H9 (cell line): ENCODE data around the gene RNF213. TPM values are rescaled to one million over a fixed set of nuclear protein-coding genes. Genes with fewer than 3 reads are reported as not detected.

Experiments
- DNase-seq: peaks from one replicate; pipeline ENCODE4 v3.0.0-alpha.2; 2017
- H2AFZ ChIP-seq: one replicate; pipeline ENCODE4 v1.6.1; 2013; ENCODE audit warnings: mild to moderate bottlenecking, low read length, control low read depth, moderate library complexity
- H2AK5ac ChIP-seq: 2 replicates; pipeline ENCODE4 v1.6.1; 2013; ENCODE audit warnings: low read length, control low read depth, mixed read lengths; ENCODE audit not compliant: insufficient read length
- H2BK120ac ChIP-seq: one replicate; pipeline ENCODE4 v1.6.1; 2013; ENCODE audit warnings: low read depth, mild to moderate bottlenecking, low read length, control low read depth, inconsistent platforms; ENCODE audit not compliant: poor library complexity, severe bottlenecking
- H2BK12ac ChIP-seq: 2 replicates; pipeline ENCODE4 v1.6.1; 2013; ENCODE audit warnings: low read length, control low read depth, mixed read lengths, low read depth; ENCODE audit not compliant: insufficient read length
- H2BK15ac ChIP-seq: 2 replicates; pipeline ENCODE4 v1.6.1; 2013; ENCODE audit warnings: low read depth, low read length, control low read depth
- H2BK20ac ChIP-seq: one replicate; pipeline ENCODE4 v1.6.1; 2013; ENCODE audit warnings: low read depth, mild to moderate bottlenecking, low read length, control low read depth, inconsistent platforms; ENCODE audit not compliant: poor library complexity, severe bottlenecking
- H2BK5ac ChIP-seq: 2 replicates; pipeline ENCODE4 v1.6.1; 2013; ENCODE audit warnings: low read length, control low read depth, mixed read lengths; ENCODE audit not compliant: insufficient read length
- H3K14ac ChIP-seq: 2 replicates; pipeline ENCODE4 v1.6.1; 2013; ENCODE audit warnings: low read length, control low read depth; ENCODE audit not compliant: insufficient read depth
- H3K18ac ChIP-seq: 2 replicates; pipeline ENCODE4 v1.6.1; 2013; ENCODE audit warnings: low read depth, mild to moderate bottlenecking, mixed read lengths, low read length, control low read depth; ENCODE audit not compliant: insufficient read length
- H3K23ac ChIP-seq: 2 replicates; pipeline ENCODE4 v1.6.1; 2013; ENCODE audit warnings: low read length, control low read depth, mixed read lengths, low read depth; ENCODE audit not compliant: insufficient read length
- H3K23me2 ChIP-seq: 2 replicates; pipeline ENCODE4 v1.6.1; 2013; ENCODE audit warnings: low read depth, mild to moderate bottlenecking, mixed read lengths, low read length, control low read depth; ENCODE audit not compliant: insufficient read length, poor library complexity, severe bottlenecking
- H3K27ac ChIP-seq: 2 replicates; pipeline ENCODE4 v1.5.1; 2013; ENCODE audit warnings: low read length, control low read depth, mixed read lengths, low read depth; ENCODE audit not compliant: insufficient read length
- H3K27me3 ChIP-seq: 2 replicates; pipeline ENCODE4 v1.6.1; 2013; ENCODE audit warnings: low read length, control low read depth, inconsistent platforms; ENCODE audit not compliant: insufficient read depth
- H3K4ac ChIP-seq: 2 replicates; pipeline ENCODE4 v1.6.1; 2013; ENCODE audit warnings: low read depth, mild to moderate bottlenecking, control low read depth, inconsistent platforms, low read length, moderate library complexity
- H3K4me1 ChIP-seq: 2 replicates; pipeline ENCODE4 v1.6.1; 2013; ENCODE audit warnings: low read length, control low read depth, inconsistent platforms; ENCODE audit not compliant: insufficient read depth
- H3K4me2 ChIP-seq: 2 replicates; pipeline ENCODE4 v1.6.1; 2013; ENCODE audit warnings: low read length, control low read depth, mixed read lengths; ENCODE audit not compliant: insufficient read length, insufficient read depth
- H3K56ac ChIP-seq: 2 replicates; pipeline ENCODE4 v1.6.1; 2013; ENCODE audit warnings: low read depth, mild to moderate bottlenecking, mixed read lengths, low read length, control low read depth; ENCODE audit not compliant: insufficient read length
- H3K79me1 ChIP-seq: 2 replicates; pipeline ENCODE4 v1.6.1; 2013; ENCODE audit warnings: low read depth, mild to moderate bottlenecking, moderate library complexity, low read length, control low read depth, inconsistent platforms; ENCODE audit not compliant: insufficient read depth, poor library complexity, severe bottlenecking
- H3K79me2 ChIP-seq: 2 replicates; pipeline ENCODE4 v1.6.1; 2013; ENCODE audit warnings: low read length, control low read depth, inconsistent platforms; ENCODE audit not compliant: insufficient read depth
- H3K9ac ChIP-seq: 2 replicates; pipeline ENCODE4 v1.6.1; 2013; ENCODE audit warnings: low read length, control low read depth, mixed read lengths; ENCODE audit not compliant: insufficient read length; ENCODE audit errors: extremely low read depth
- H3K9me3 ChIP-seq: one replicate; pipeline ENCODE4 v1.6.1; 2013; ENCODE audit warnings: low read depth, low read length, inconsistent platforms; ENCODE audit not compliant: control insufficient read depth
- H3T11ph ChIP-seq: one replicate; pipeline ENCODE4 v1.6.1; 2013; ENCODE audit warnings: mild to moderate bottlenecking, low read length, control low read depth, inconsistent platforms
- H4K20me1 ChIP-seq: one replicate; pipeline ENCODE4 v1.6.1; 2013; ENCODE audit not compliant: control insufficient read depth, insufficient read length, insufficient read depth
- H4K5ac ChIP-seq: 2 replicates; pipeline ENCODE4 v1.6.1; 2013; ENCODE audit warnings: low read depth, mild to moderate bottlenecking, mixed read lengths, low read length, control low read depth; ENCODE audit not compliant: insufficient read length
- H4K8ac ChIP-seq: replicated peaks from 2 replicates; pipeline ENCODE4 v1.6.1; 2013; ENCODE audit warnings: low read length, control low read depth, mixed read lengths, low read depth; ENCODE audit not compliant: insufficient read length
- H4K91ac ChIP-seq: 2 replicates; pipeline ENCODE4 v1.6.1; 2013; ENCODE audit warnings: low read depth, mild to moderate bottlenecking, moderate library complexity, mixed read lengths, low read length, control low read depth; ENCODE audit not compliant: insufficient read length
- H3K27ac Mint-ChIP-seq, 3 experiments: 2 replicates in 2 of 3; 3 replicates in 1 of 3; pipeline ENCODE4 v1.8.0; 2020 to 2021; ENCODE audit warnings: mixed read lengths in 3 of 3, mild to moderate bottlenecking in 1 of 3, moderate library complexity in 1 of 3
- H3K27me3 Mint-ChIP-seq: 2 replicates; pipeline ENCODE4 v1.8.0; 2021; ENCODE audit warnings: low read depth, mild to moderate bottlenecking, moderate library complexity, mixed read lengths
- H3K36me3 Mint-ChIP-seq, 3 experiments: 2 replicates in 2 of 3; 3 replicates in 1 of 3; pipeline ENCODE4 v1.8.0; 2020 to 2021; ENCODE audit warnings: low read depth in 3 of 3, mixed read lengths in 3 of 3; ENCODE audit not compliant: insufficient read depth in 1 of 3
- H3K4me1 Mint-ChIP-seq, 2 experiments: 2 replicates each; pipeline ENCODE4 v1.8.0; 2020; ENCODE audit warnings: mixed read lengths in 2 of 2
- H3K4me3 Mint-ChIP-seq, 2 experiments: 2 replicates in 1 of 2; 3 replicates in 1 of 2; pipeline ENCODE4 v1.8.0; 2020 to 2021; ENCODE audit warnings: mild to moderate bottlenecking in 2 of 2, mixed read lengths in 2 of 2, moderate library complexity in 1 of 2
- H3K9me3 Mint-ChIP-seq, 2 experiments: 2 replicates in 1 of 2; 3 replicates in 1 of 2; pipeline ENCODE4 v1.8.0; 2020; ENCODE audit warnings: mild to moderate bottlenecking in 2 of 2, mixed read lengths in 2 of 2, moderate library complexity in 1 of 2
- CTCF ChIP-seq: fragments of 200-600 bp; sonication (generic); conservative IDR thresholded peaks from 3 replicates; pipeline ENCODE4 v1.8.0; 2021; ENCODE audit warnings: antibody characterized with exemption, mild to moderate bottlenecking
- WGBS: extraction: QIAGEN DNeasy Blood & Tissue Kit; methylation state at CpG from one replicate; pipeline ENCODE4 v1.1.7; 2013; ENCODE audit warnings: missing lambda C conversion rate, low lambda C conversion rate, mixed read lengths; ENCODE audit not compliant: insufficient read length; ENCODE audit errors: extremely low coverage; 5-methylcytosine and 5-hydroxymethylcytosine counted together
- total RNA-seq: library from RNA; stranded (reverse); gene quantifications from 2 replicates; pipeline ENCODE4 v1.2.1, GENCODE V29; 2021

Gene RNF213
- total RNA-seq, 1 experiment from 2014 or later = 34.3 TPM

- H2BK5ac ChIP-seq = no peak overlapping the region
- Mint-ChIP-seq H3K36me3 (peaks cover 46 to 70% (median 69%) of the 10 kb centered on the region in 3 experiments), H3K27me3 (no peaks in the 10 kb centered on the region; the same call in 1 of the 2 replicates), H3K27ac (no peak overlapping the region), H3K4me3 (no peak overlapping the region), H3K4me1 (no peaks in the 10 kb centered on the region), H3K9me3 (peaks cover 9 to 13% of the 10 kb centered on the region in 2 experiments)
- no peak overlapping the region for H3K9ac ChIP-seq
- peaks cover 3% of the 10 kb centered on the region for H4K20me1 ChIP-seq
- no peak for DNase-seq
- H3K23me2 ChIP-seq = peaks cover 4% of the 10 kb centered on the region
- H3K56ac ChIP-seq = no peak overlapping the region
- no peak overlapping the region for H2BK120ac ChIP-seq
- no peak overlapping the region for H3K4ac ChIP-seq
- no peaks in the 10 kb centered on the region for H3K79me1 ChIP-seq
- no peaks in the 10 kb centered on the region for H3K27me3 ChIP-seq
- no peak overlapping the region for H3K23ac ChIP-seq
- no peaks in the 10 kb centered on the region for H3K79me2 ChIP-seq
- H3K14ac ChIP-seq = no peak overlapping the region
- no peak overlapping the region for H2AFZ ChIP-seq
- H4K5ac ChIP-seq = no peak overlapping the region
- H3K9me3 ChIP-seq = no peaks in the 10 kb centered on the region
- H4K91ac ChIP-seq = no peak overlapping the region
- no peak overlapping the region for H2BK12ac ChIP-seq
- no peak overlapping the region for H3K18ac ChIP-seq
- H3K27ac ChIP-seq = no peak overlapping the region
- no peak overlapping the region for H2BK20ac ChIP-seq
- no peak overlapping the region for H4K8ac ChIP-seq
- H2BK15ac ChIP-seq = no peak overlapping the region
- H3K4me2 ChIP-seq = no peak overlapping the region
- TF ChIP-seq CTCF = no peak
- no peak overlapping the region for H3T11ph ChIP-seq
- H3K4me1 ChIP-seq = no peaks in the 10 kb centered on the region
- WGBS = no CpG with 5 or more reads among the region's 6 CpGs
- H2AK5ac ChIP-seq = no peak overlapping the region
These were observed 57.5 kb downstream of the RNF213 start for GRCh38 chr17:80318166-80318565.
